Measurements from ENCODE around the gene MSRB2.

- no peak for TF ChIP-seq EZH2 (IDR thresholded peaks at IDR 0.05; ENCODE audit: low read length, missing control alignments)
- TF ChIP-seq, protein P1, sequence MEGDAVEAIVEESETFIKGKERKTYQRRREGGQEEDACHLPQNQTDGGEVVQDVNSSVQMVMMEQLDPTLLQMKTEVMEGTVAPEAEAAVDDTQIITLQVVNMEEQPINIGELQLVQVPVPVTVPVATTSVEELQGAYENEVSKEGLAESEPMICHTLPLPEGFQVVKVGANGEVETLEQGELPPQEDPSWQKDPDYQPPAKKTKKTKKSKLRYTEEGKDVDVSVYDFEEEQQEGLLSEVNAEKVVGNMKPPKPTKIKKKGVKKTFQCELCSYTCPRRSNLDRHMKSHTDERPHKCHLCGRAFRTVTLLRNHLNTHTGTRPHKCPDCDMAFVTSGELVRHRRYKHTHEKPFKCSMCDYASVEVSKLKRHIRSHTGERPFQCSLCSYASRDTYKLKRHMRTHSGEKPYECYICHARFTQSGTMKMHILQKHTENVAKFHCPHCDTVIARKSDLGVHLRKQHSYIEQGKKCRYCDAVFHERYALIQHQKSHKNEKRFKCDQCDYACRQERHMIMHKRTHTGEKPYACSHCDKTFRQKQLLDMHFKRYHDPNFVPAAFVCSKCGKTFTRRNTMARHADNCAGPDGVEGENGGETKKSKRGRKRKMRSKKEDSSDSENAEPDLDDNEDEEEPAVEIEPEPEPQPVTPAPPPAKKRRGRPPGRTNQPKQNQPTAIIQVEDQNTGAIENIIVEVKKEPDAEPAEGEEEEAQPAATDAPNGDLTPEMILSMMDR (conservative IDR thresholded peaks at IDR 0.05 in 1 of 2, IDR thresholded peaks at IDR 0.05 in 1 of 2; ENCODE audit: low read depth in 1 of 2, low read length in 2 of 2) = no peak
These were observed 52.8 kb downstream of the MSRB2 start for GRCh38 chr10:23148214-23148613.

Measured in fibroblast of lung (primary cell).